Mesenchymal stem cell (in vitro differentiated cells and primary cell): ENCODE results near the gene CHD9NB.
A peak's percentile ranks its signal among the peaks of the same experiment; 100 is the strongest.

Source experiments
- DNase-seq: peaks from one replicate; pipeline ENCODE4 v3.0.0-alpha.2; 2013
- H2AFZ ChIP-seq: one replicate; pipeline ENCODE4 v1.6.1; 2013; ENCODE audit warnings: low read depth, mild to moderate bottlenecking, control low read depth, inconsistent platforms, low read length, moderate library complexity
- H2AK5ac ChIP-seq: 2 replicates; pipeline ENCODE4 v1.6.1; 2013; ENCODE audit warnings: low read length, moderate library complexity, mild to moderate bottlenecking, inconsistent platforms; ENCODE audit not compliant: severe bottlenecking
- H2BK120ac ChIP-seq: one replicate; pipeline ENCODE4 v1.6.1; 2013; ENCODE audit warnings: low read depth, mild to moderate bottlenecking, inconsistent platforms, low read length, moderate library complexity
- H2BK12ac ChIP-seq, 2 experiments: one replicate each; pipeline ENCODE4 v1.6.1; 2013; ENCODE audit warnings: inconsistent platforms in 2 of 2, low read length in 2 of 2, mild to moderate bottlenecking in 2 of 2, moderate library complexity in 2 of 2, control low read depth in 1 of 2
- H2BK15ac ChIP-seq: one replicate; pipeline ENCODE4 v1.6.1; 2013; ENCODE audit warnings: mild to moderate bottlenecking, low read depth, inconsistent platforms; ENCODE audit not compliant: poor library complexity, severe bottlenecking
- H2BK5ac ChIP-seq: 2 replicates; pipeline ENCODE4 v1.6.1; 2013; ENCODE audit warnings: low read depth, mild to moderate bottlenecking, low read length, control low read depth, inconsistent platforms; ENCODE audit not compliant: poor library complexity, severe bottlenecking
- H3K14ac ChIP-seq, 2 experiments: one replicate each; pipeline ENCODE4 v1.6.1; 2013; ENCODE audit warnings: inconsistent platforms in 2 of 2, low read length in 2 of 2, control low read depth in 1 of 2, mild to moderate bottlenecking in 1 of 2, moderate library complexity in 1 of 2
- H3K18ac ChIP-seq, 2 experiments: one replicate each; pipeline ENCODE4 v1.6.1; 2013; ENCODE audit warnings: inconsistent platforms in 2 of 2, low read length in 2 of 2, control low read depth in 1 of 2, low read depth in 1 of 2, mild to moderate bottlenecking in 1 of 2
- H3K23ac ChIP-seq, 2 experiments: one replicate each; pipeline ENCODE4 v1.6.1; 2013; ENCODE audit warnings: inconsistent platforms in 2 of 2, low read length in 2 of 2, mild to moderate bottlenecking in 2 of 2, moderate library complexity in 2 of 2, control low read depth in 1 of 2
- H3K27ac ChIP-seq: 2 replicates; pipeline ENCODE4 v1.5.1; 2013; ENCODE audit warnings: mild to moderate bottlenecking, moderate library complexity, low read length, control low read depth, inconsistent platforms; ENCODE audit not compliant: poor library complexity, severe bottlenecking
- H3K27me3 ChIP-seq, 2 experiments: 2 replicates each; pipeline versions ENCODE4 v1.6.1 to v1.7.0; 2013; ENCODE audit warnings: low read length in 2 of 2, mild to moderate bottlenecking in 2 of 2, moderate library complexity in 2 of 2, control low read depth in 1 of 2, inconsistent platforms in 1 of 2; ENCODE audit not compliant: control insufficient read depth in 1 of 2, insufficient read depth in 1 of 2
- H3K36me3 ChIP-seq, 2 experiments: 2 replicates each; pipeline versions ENCODE4 v1.6.1 to v1.7.0; 2013; ENCODE audit warnings: low read length in 2 of 2, control low read depth in 1 of 2, inconsistent platforms in 1 of 2, low read depth in 1 of 2, mild to moderate bottlenecking in 1 of 2; ENCODE audit not compliant: insufficient read depth in 2 of 2, control insufficient read depth in 1 of 2
- H3K4ac ChIP-seq, 2 experiments: one replicate each; pipeline ENCODE4 v1.6.1; 2013; ENCODE audit warnings: inconsistent platforms in 2 of 2, low read length in 2 of 2, mild to moderate bottlenecking in 2 of 2, moderate library complexity in 2 of 2, control low read depth in 1 of 2, low read depth in 1 of 2
- H3K4me1 ChIP-seq: 2 replicates; pipeline ENCODE4 v1.6.1; 2013; ENCODE audit warnings: low read depth, low read length, control low read depth; ENCODE audit not compliant: control insufficient read depth, insufficient read depth
- H3K4me2 ChIP-seq: 2 replicates; pipeline ENCODE4 v1.6.1; 2013; ENCODE audit warnings: low read length, mild to moderate bottlenecking, inconsistent platforms; ENCODE audit not compliant: poor library complexity, severe bottlenecking
- H3K4me3 ChIP-seq, 2 experiments: 2 replicates each; pipeline versions ENCODE4 v1.5.1 to v1.7.0; 2013; ENCODE audit warnings: low read length in 2 of 2, mild to moderate bottlenecking in 2 of 2, control low read depth in 1 of 2, low read depth in 1 of 2; ENCODE audit not compliant: insufficient read depth in 1 of 2
- H3K79me1 ChIP-seq: replicated peaks from 2 replicates; pipeline ENCODE4 v1.6.1; 2013; ENCODE audit warnings: mild to moderate bottlenecking, control low read depth, low read length, inconsistent platforms; ENCODE audit not compliant: poor library complexity, severe bottlenecking
- H3K9ac ChIP-seq: 2 replicates; pipeline ENCODE4 v1.7.0; 2013; ENCODE audit warnings: mild to moderate bottlenecking, low read length, moderate library complexity
- H3K9me3 ChIP-seq: 2 replicates; pipeline ENCODE4 v1.7.0; 2013; ENCODE audit warnings: mild to moderate bottlenecking, low read length; ENCODE audit not compliant: control insufficient read depth
- H4K8ac ChIP-seq: one replicate; pipeline ENCODE4 v1.6.1; 2013; ENCODE audit warnings: inconsistent platforms, mild to moderate bottlenecking, low read length, moderate library complexity
- H4K91ac ChIP-seq: one replicate; pipeline ENCODE4 v1.6.1; 2013; ENCODE audit warnings: mild to moderate bottlenecking, low read length, inconsistent platforms
- WGBS: methylation state at CpG from one replicate; pipeline ENCODE4 v1.1.7; 2013; ENCODE audit warnings: mixed read lengths; 5-methylcytosine and 5-hydroxymethylcytosine counted together

CHD9NB gene

DNA sequence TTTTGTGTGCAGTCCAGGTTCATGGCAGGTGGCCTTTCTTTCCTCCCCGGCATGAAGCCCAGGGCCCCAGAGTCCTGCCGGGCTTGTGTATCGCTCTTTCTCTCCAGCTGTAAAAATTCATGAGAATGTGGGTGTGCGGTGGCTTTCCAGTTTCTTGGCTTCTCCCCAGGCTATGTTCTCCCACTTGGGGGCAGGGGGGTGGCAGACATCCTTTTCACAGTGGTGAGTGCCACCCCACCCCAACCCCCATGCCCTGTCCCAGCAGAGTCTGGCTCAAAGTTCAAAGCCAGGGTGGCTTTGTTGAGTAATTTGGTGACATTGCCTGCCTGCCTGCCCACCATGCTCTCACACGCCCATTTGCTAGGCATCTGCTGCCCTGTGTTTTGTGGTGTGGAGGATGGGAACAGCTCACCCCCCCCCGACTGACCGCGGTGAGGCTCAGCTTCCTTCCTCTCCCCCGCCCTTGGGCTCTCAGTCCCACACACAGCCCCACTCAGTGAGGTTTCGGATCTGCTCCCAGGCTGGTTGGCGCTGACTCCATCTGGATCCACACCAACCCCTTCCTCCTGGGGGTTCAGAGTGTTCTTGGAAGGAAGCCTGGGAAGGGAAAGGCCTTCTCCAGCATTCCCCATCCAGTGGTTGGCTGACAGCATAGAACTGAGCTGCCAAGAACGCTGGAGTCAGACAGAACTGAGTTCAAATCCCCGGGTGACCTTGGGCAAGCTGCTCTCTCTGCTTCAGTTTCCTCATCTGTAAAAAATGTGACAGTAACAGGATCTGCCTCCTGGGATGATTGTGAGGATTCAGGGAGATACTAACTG, 38.1 kb upstream of the CHD9NB start:
- peaks cover 0 to 6% of the 10 kb centered on the region in 2 experiments for H3K36me3 ChIP-seq
- H4K8ac ChIP-seq = peak overlapping the region; percentile 42
- no peak overlapping the region for H4K91ac ChIP-seq
- no peaks in the 10 kb centered on the region for H3K9me3 ChIP-seq
- DNase-seq = peak; percentile 57
- H3K4me2 ChIP-seq = no peak overlapping the region
- peak overlapping the region; percentile 24 for H2BK120ac ChIP-seq
- H3K4me3 ChIP-seq = peak overlapping the region in 1 of 2 experiments; percentile 70
- H3K4me1 ChIP-seq = peaks cover 25% of the 10 kb centered on the region
- peak overlapping the region; percentile 21 to 25 for H3K18ac ChIP-seq
- peak overlapping the region; percentile 58 for H2AK5ac ChIP-seq
- no peak overlapping the region for H2AFZ ChIP-seq
- H2BK5ac ChIP-seq = no peak overlapping the region
- peak overlapping the region in 1 of 2 experiments; percentile 10 for H3K23ac ChIP-seq
- peak overlapping the region; percentile 74 for H3K9ac ChIP-seq
- no peak overlapping the region for H2BK15ac ChIP-seq
- H3K4ac ChIP-seq = peak overlapping the region in 1 of 2 experiments; percentile 16
- no peak overlapping the region for H3K14ac ChIP-seq
- H3K79me1 ChIP-seq = peaks cover 34% of the 10 kb centered on the region
- WGBS = 66% methylated on average over 9 of the region's 13 CpGs
- H3K27ac ChIP-seq = peak overlapping the region; percentile 15
- peak overlapping the region; percentile 8 to 73 for H2BK12ac ChIP-seq
- H3K27me3 ChIP-seq = no peaks in the 10 kb centered on the region

DNA sequence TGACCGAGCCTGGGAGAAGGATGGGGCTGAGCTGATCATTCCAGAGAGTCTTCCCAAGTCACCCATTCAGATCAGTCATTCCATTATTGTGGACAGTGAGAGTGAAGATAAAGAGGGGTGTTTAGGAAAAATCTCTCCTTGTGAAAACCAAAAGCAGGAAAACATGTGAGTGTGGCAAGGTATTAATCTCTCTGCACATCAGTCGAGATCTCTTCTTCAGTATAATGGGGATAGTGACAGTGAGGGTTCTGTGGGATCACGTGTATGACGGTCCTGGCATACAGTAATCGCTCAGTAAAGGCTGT, 37.5 kb upstream of the CHD9NB start:
- no peak for DNase-seq
- Histone ChIP-seq H3K4me3 (peak overlapping the region in 1 of 2 experiments; percentile 45), H3K27ac (no peak overlapping the region), H4K91ac (peak overlapping the region; percentile 24), H2BK5ac (no peak overlapping the region), H2AK5ac (peak overlapping the region; percentile 2), H2AFZ (no peak overlapping the region), H3K79me1 (peaks cover 36% of the 10 kb centered on the region), H3K23ac (no peak overlapping the region), H3K4me2 (no peak overlapping the region), H3K14ac (no peak overlapping the region), H3K4me1 (peaks cover 26% of the 10 kb centered on the region), H2BK120ac (peak overlapping the region; percentile 24), H3K9ac (peak overlapping the region; percentile 60), H4K8ac (peak overlapping the region; percentile 42), H3K27me3 (no peaks in the 10 kb centered on the region), H3K18ac (peak overlapping the region in 1 of 2 experiments; percentile 47), H2BK12ac (peak overlapping the region in 1 of 2 experiments; percentile 17), H2BK15ac (no peak overlapping the region), H3K36me3 (peaks cover 0 to 6% of the 10 kb centered on the region in 2 experiments), H3K9me3 (no peaks in the 10 kb centered on the region), H3K4ac (peak overlapping the region in 1 of 2 experiments; percentile 16)
- WGBS = 71% methylated on average over 5 of the region's 5 CpGs

DNA sequence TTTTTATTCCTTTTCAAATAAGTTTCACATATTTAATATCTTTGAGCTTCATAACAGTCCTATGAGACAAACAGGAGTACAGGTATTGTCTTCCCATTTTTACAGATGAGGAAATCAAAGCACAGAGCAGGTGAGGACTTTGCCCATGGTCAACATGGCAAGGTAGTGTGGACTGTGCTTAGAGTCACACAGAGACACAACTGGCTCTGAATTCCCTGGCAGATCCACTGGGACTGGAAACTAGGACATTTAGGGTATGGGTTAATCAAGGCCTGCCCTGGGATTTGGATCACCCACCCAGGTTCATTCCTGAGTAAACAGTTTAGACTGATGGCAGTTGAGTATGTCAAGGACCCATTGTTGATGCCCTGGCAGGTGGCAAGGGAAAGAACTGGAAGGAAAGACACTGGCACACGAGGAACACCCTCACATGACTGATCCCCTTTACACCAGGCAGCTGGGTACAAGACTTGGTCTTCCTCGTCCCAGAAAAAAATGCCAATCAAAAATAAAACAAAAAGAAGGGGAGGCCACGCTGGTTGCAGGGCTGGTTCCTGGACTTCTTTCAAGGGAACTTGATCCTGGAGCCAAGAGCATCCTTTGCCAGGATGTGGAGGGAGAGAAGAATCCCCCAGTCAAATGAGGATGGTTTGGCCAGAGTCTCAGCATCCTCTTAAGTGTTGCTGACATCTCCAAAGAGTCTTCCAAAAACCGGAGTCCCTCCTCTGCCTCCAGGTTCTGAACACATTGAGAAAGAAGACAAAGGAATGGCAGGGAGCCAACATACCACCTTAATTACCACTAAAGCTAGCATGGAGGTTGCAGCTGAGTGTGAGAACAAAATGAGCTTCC, 37.0 kb upstream of the CHD9NB start:
- H3K79me1 ChIP-seq = peaks cover 39% of the 10 kb centered on the region
- H4K91ac ChIP-seq = peak overlapping the region; percentile 24
- H3K4me3 ChIP-seq = peak overlapping the region in 1 of 2 experiments; percentile 45
- no peaks in the 10 kb centered on the region for H3K27me3 ChIP-seq
- H3K4ac ChIP-seq = no peak overlapping the region
- H4K8ac ChIP-seq = no peak overlapping the region
- peaks cover 0 to 6% of the 10 kb centered on the region in 2 experiments for H3K36me3 ChIP-seq
- H2AK5ac ChIP-seq = peak overlapping the region; percentile 2
- no peaks in the 10 kb centered on the region for H3K9me3 ChIP-seq
- no peak overlapping the region for H3K23ac ChIP-seq
- no peak overlapping the region for H2BK12ac ChIP-seq
- H2BK120ac ChIP-seq = no peak overlapping the region
- no peak overlapping the region for H2BK15ac ChIP-seq
- no peak overlapping the region for H2AFZ ChIP-seq
- no peak overlapping the region for H2BK5ac ChIP-seq
- H3K4me2 ChIP-seq = no peak overlapping the region
- no peak overlapping the region for H3K14ac ChIP-seq
- H3K27ac ChIP-seq = no peak overlapping the region
- H3K9ac ChIP-seq = peak overlapping the region; percentile 60
- H3K4me1 ChIP-seq = peaks cover 27% of the 10 kb centered on the region
- no peak for DNase-seq
- WGBS = 89% methylated on average over 3 of the region's 4 CpGs
- H3K18ac ChIP-seq = peak overlapping the region in 1 of 2 experiments; percentile 47

GRCh38 chr16:53087101-53087500, 34.4 kb upstream of the CHD9NB start:
- Histone ChIP-seq H4K8ac (no peak overlapping the region), H2BK12ac (no peak overlapping the region), H3K36me3 (peaks cover 0 to 6% of the 10 kb centered on the region in 2 experiments), H3K18ac (no peak overlapping the region), H2BK5ac (no peak overlapping the region), H3K23ac (no peak overlapping the region), H3K14ac (no peak overlapping the region), H3K4me1 (peaks cover 21% of the 10 kb centered on the region), H3K4me3 (no peak overlapping the region), H3K27me3 (no peaks in the 10 kb centered on the region), H3K9me3 (no peaks in the 10 kb centered on the region), H3K79me1 (peaks cover 35% of the 10 kb centered on the region), H4K91ac (no peak overlapping the region), H3K4ac (no peak overlapping the region), H2AFZ (no peak overlapping the region), H2BK120ac (no peak overlapping the region), H3K27ac (no peak overlapping the region), H3K4me2 (no peak overlapping the region), H2AK5ac (no peak overlapping the region), H3K9ac (peak overlapping the region; percentile 79), H2BK15ac (no peak overlapping the region)
- 74% methylated on average over 3 of the region's 3 CpGs for WGBS
- no peak for DNase-seq
